Natural killer cell (primary cell): ENCODE results near the gene ENC1. TPM values are rescaled to one million over a fixed set of nuclear protein-coding genes. Genes with fewer than 3 reads are reported as not detected.

Experiments used
- ATAC-seq, 3 donors: fragments of 150-1000 bp in 2 of 3; fragments of 200-7000 bp in 1 of 3; cut with Tn5 transposase; 1 replicate in 1 of 3; 2 replicates in 2 of 3; pipeline ENCODE4 v1.10.0; 2021; ENCODE audit warnings: mild to moderate bottlenecking in 2 of 3, moderate library complexity in 2 of 3
- DNase-seq, 2 donors: peaks; one replicate each; pipeline versions ENCODE4 v3.0.0 to v3.0.0-alpha.2; 2013 to 2021; ENCODE audit warnings: mixed read lengths in 1 of 2
- H3K27ac ChIP-seq: one replicate; pipeline ENCODE4 v1.5.1; 2013; ENCODE audit warnings: mild to moderate bottlenecking, low read length
- H3K27me3 ChIP-seq: one replicate; pipeline ENCODE4 v1.6.1; 2013; ENCODE audit warnings: low read length; ENCODE audit not compliant: control insufficient read depth, insufficient read depth
- H3K36me3 ChIP-seq: one replicate; pipeline ENCODE4 v1.6.1; 2013; ENCODE audit warnings: low read length; ENCODE audit not compliant: control insufficient read depth, insufficient read depth
- H3K4me1 ChIP-seq: one replicate; pipeline ENCODE4 v1.6.1; 2013; ENCODE audit warnings: low read length; ENCODE audit not compliant: control insufficient read depth, insufficient read depth
- H3K4me3 ChIP-seq: one replicate; pipeline ENCODE4 v1.5.1; 2013; ENCODE audit warnings: low read length
- H3K9me3 ChIP-seq: one replicate; pipeline ENCODE4 v1.6.1; 2013; ENCODE audit warnings: low read length; ENCODE audit not compliant: control insufficient read depth, insufficient read depth
- H3K27ac Mint-ChIP-seq, 2 donors: one replicate each; pipeline ENCODE4 v1.8.0; 2022; ENCODE audit warnings: mild to moderate bottlenecking in 2 of 2, mixed read lengths in 2 of 2, moderate library complexity in 1 of 2
- H3K27me3 Mint-ChIP-seq, 2 donors: one replicate each; pipeline ENCODE4 v1.8.0; 2022; ENCODE audit warnings: low read depth in 2 of 2, mixed read lengths in 2 of 2
- H3K36me3 Mint-ChIP-seq: one replicate; pipeline ENCODE4 v1.8.0; 2022; ENCODE audit warnings: mixed read lengths
- H3K4me1 Mint-ChIP-seq, 2 donors: one replicate each; pipeline ENCODE4 v1.8.0; 2022; ENCODE audit warnings: mixed read lengths in 2 of 2
- H3K4me3 Mint-ChIP-seq: one replicate; pipeline ENCODE4 v1.8.0; 2022; ENCODE audit warnings: mild to moderate bottlenecking, moderate library complexity, mixed read lengths
- H3K9me3 Mint-ChIP-seq, 2 donors: one replicate each; pipeline ENCODE4 v1.8.0; 2022; ENCODE audit warnings: mixed read lengths in 2 of 2
- CTCF ChIP-seq: fragments of 200-600 bp; IDR thresholded peaks from one replicate; pipeline ENCODE4 v1.8.0; 2022; ENCODE audit warnings: antibody characterized with exemption
- WGBS: methylation state at CpG from one replicate; pipeline ENCODE4 v1.1.7; 2013; ENCODE audit warnings: missing lambda C conversion rate; ENCODE audit not compliant: insufficient coverage; 5-methylcytosine and 5-hydroxymethylcytosine counted together
- intact Hi-C: fragments of 100-400 bp; cut with micrococcal nuclease; formaldehyde crosslinking; loops from one replicate; pipeline ENCODE4 v1.14.2; 2022
- total RNA-seq, 4 donors: library from RNA; stranded (reverse); fragments of 120-200 nt in 1 of 4; gene quantifications; one replicate each; pipeline versions ENCODE4 v1.2.3 to v1.2.4, GENCODE V29; 2013 to 2022

The ENC1 gene
- total RNA-seq, 3 donors from 2014 or later (not counting 1 experiment from before 2014, with no cell fraction given): 89.6 to 133 (median 99.3) TPM

- ATAC-seq: no peak
- intact Hi-C loops: loop anchor here (5.0 kb wide), 2 partner anchors 244 to 594 kb away; no protein-coding TSS in a partner anchor
- Histone ChIP-seq H3K27ac (no peak overlapping the region), H3K36me3 (no peaks in the 10 kb centered on the region), H3K4me1 (no peaks in the 10 kb centered on the region), H3K4me3 (no peak overlapping the region), H3K9me3 (no peaks in the 10 kb centered on the region), H3K27me3 (no peaks in the 10 kb centered on the region)
- Mint-ChIP-seq H3K4me3 (no peak overlapping the region), H3K4me1 (no peaks in the 10 kb centered on the region), H3K36me3 (no peaks in the 10 kb centered on the region), H3K27ac (no peak overlapping the region), H3K27me3 (peaks cover 13 to 20% of the 10 kb centered on the region in 2 donors), H3K9me3 (no peaks in the 10 kb centered on the region)
- peak in 1 of 2 donors; percentile 47 for DNase-seq
- TF ChIP-seq CTCF: peak; percentile 26
- WGBS: 72% methylated on average over 6 of the region's 6 CpGs
Measured at GRCh38 chr5:74673011-74673790, 32.7 kb upstream of the ENC1 start.

DNA sequence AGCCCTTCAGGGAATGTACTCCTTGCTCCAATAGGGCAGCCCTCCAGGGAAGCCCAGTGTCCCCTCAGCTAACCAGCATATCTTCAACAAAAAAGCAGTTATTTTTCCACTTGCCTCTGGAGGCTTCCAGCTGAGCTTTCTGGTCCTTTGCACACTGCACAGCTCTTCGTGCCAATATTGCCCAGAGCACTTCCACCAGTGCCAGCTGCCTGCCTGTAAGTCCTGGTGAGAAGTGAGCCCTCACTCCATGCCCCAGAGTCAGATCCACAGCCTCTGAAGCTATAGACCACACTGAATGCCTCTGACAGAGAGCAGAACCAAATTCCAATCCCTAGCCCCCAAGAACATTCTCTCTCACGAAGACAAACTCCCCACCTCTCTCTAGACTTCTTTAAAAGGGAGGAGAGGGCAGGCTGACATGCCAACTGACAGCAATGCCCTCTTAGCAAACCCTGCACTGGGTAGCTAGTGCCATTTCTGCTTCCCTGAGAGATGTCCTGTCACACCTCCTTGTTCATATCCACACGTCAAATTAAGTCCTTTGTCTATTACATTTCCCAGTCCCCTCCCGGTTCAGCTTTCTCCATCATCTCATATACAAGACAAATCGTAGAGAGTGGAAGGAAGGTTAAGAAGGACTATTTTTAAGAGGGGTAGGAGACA, 31.8 kb upstream of the ENC1 start:
- DNase-seq (no peak), ATAC-seq (no peak)
- no peaks in the 10 kb centered on the region for H3K36me3 Mint-ChIP-seq
- no peaks in the 10 kb centered on the region for H3K9me3 Mint-ChIP-seq
- intact Hi-C loops: loop anchor here (5.0 kb wide), 2 partner anchors 245 to 595 kb away; no protein-coding TSS in a partner anchor
- H3K4me3 Mint-ChIP-seq: no peak overlapping the region
- Histone ChIP-seq H3K4me3 (no peak overlapping the region), H3K27me3 (no peaks in the 10 kb centered on the region), H3K36me3 (no peaks in the 10 kb centered on the region), H3K9me3 (no peaks in the 10 kb centered on the region), H3K27ac (no peak overlapping the region), H3K4me1 (no peaks in the 10 kb centered on the region)
- H3K4me1 Mint-ChIP-seq: no peaks in the 10 kb centered on the region
- 91% methylated on average over 3 of the region's 5 CpGs for WGBS
- peaks cover 13 to 20% of the 10 kb centered on the region in 2 donors for H3K27me3 Mint-ChIP-seq
- no peak overlapping the region for H3K27ac Mint-ChIP-seq
- no peak for TF ChIP-seq CTCF

GRCh38 chr5:74670396-74671038, 30.0 kb upstream of the ENC1 start:
- TF ChIP-seq CTCF: no peak
- no peak overlapping the region for H3K27ac Mint-ChIP-seq
- intact Hi-C loops: loop anchor here (5.0 kb wide), 2 partner anchors 247 to 597 kb away; no protein-coding TSS in a partner anchor
- H3K36me3 Mint-ChIP-seq: no peaks in the 10 kb centered on the region
- H3K4me3 Mint-ChIP-seq: no peak overlapping the region
- ATAC-seq: peak in 1 of 3 donors; percentile 57
- Histone ChIP-seq H3K4me3 (no peak overlapping the region), H3K4me1 (no peaks in the 10 kb centered on the region), H3K27me3 (no peaks in the 10 kb centered on the region), H3K36me3 (no peaks in the 10 kb centered on the region), H3K27ac (no peak overlapping the region), H3K9me3 (no peaks in the 10 kb centered on the region)
- no peaks in the 10 kb centered on the region for H3K9me3 Mint-ChIP-seq
- 91% methylated on average over 11 of the region's 11 CpGs for WGBS
- H3K4me1 Mint-ChIP-seq: no peaks in the 10 kb centered on the region
- H3K27me3 Mint-ChIP-seq: peaks cover 13 to 18% of the 10 kb centered on the region in 2 donors
- DNase-seq: no peak
